ENCODE results near the gene OR10G3.

Gene OR10G3

GRCh38 chr14:21535545-21536417 lies 44.1 kb downstream of the OR10G3 start:
- no peak for DNase-seq (ENCODE audit: low read depth)

GRCh38 chr14:21534576-21534975 lies 45.3 kb downstream of the OR10G3 start:
- no peak for DNase-seq (ENCODE audit: low read depth)

GRCh38 chr14:21533294-21533693 lies 46.6 kb downstream of the OR10G3 start:
- DNase-seq (ENCODE audit: low read depth) = no peak

GRCh38 chr14:21529515-21529914 lies 50.4 kb downstream of the OR10G3 start:
- DNase-seq (ENCODE audit: low read depth) = no peak

- no peak for DNase-seq (ENCODE audit: low read depth)
Observed at GRCh38 chr14:21528381-21529348, 51.2 kb downstream of the OR10G3 start.

GRCh38 chr14:21527318-21527679 lies 52.6 kb downstream of the OR10G3 start:
- DNase-seq (ENCODE audit: low read depth) = no peak

- no peak for DNase-seq (ENCODE audit: low read depth)
Observed at GRCh38 chr14:21526672-21527317, 53.1 kb downstream of the OR10G3 start.

- no peak for DNase-seq (ENCODE audit: low read depth)
Observed at GRCh38 chr14:21525962-21526671, 53.8 kb downstream of the OR10G3 start, which contains the start of gene SALL2. Gene SALL2, minus strand, starts transcription at chr14:21526346. Its CDS starts 219 bp downstream, at chr14:21526127.

- DNase-seq (ENCODE audit: low read depth) = no peak
Observed at GRCh38 chr14:21525571-21525961, 54.3 kb downstream of the OR10G3 start.

GRCh38 chr14:21524575-21525490 lies 55.0 kb downstream of the OR10G3 start:
- no peak for DNase-seq (ENCODE audit: low read depth)

GRCh38 chr14:21523203-21523602 lies 56.7 kb downstream of the OR10G3 start:
- no peak for DNase-seq (ENCODE audit: low read depth)

GRCh38 chr14:21521501-21521900 lies 58.4 kb downstream of the OR10G3 start:
- peak; percentile 20 for DNase-seq (ENCODE audit: low read depth)

- no peak for DNase-seq (ENCODE audit: low read depth)
Observed at GRCh38 chr14:21520767-21521166, 59.1 kb downstream of the OR10G3 start.

GRCh38 chr14:21518725-21519124 lies 61.2 kb downstream of the OR10G3 start:
- no peak for DNase-seq (ENCODE audit: low read depth)

Measured in HS-27A (cell line).